GM19238 (cell line): ENCODE results near the gene SPATA31C1.
"Not testable (repeated sequence)": the region's sequence is repeated elsewhere in the genome, so short reads cannot be mapped to it uniquely, and the experiment has no call there.

Experiments used
- DNase-seq: peaks from one replicate; pipeline ENCODE4 v3.0.0; 2011; ENCODE audit warnings: low spot score; ENCODE audit not compliant: insufficient read length

Gene SPATA31C1

DNA sequence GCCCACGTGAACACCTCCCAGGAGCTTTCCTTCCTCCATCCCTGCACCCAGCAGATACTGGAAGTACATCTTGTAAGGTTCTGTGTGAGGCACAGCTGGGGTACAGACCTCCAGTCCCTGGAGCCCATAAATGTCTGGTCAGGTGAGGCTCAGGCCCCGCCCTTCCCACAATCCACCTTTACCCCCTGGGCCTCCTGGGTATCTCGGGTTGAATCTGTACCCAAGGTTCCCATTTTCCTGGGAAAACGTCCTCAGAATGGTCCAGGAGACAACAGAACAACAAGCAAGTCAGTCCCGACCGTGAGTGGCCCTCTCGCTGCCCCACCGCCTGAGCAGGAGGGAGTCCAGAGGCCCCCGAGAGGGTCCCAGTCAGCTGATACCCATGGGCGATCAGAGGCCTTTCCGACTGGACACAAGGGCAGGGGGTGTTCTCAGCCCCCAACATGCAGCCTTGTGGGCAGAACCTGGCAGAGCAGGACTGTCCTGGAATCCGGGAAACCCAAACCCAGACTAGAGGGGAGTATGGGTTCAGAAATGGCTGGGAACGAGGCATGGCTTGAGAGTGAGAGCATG, 30.7 kb upstream of the SPATA31C1 start:
- DNase-seq, result no peak

DNA sequence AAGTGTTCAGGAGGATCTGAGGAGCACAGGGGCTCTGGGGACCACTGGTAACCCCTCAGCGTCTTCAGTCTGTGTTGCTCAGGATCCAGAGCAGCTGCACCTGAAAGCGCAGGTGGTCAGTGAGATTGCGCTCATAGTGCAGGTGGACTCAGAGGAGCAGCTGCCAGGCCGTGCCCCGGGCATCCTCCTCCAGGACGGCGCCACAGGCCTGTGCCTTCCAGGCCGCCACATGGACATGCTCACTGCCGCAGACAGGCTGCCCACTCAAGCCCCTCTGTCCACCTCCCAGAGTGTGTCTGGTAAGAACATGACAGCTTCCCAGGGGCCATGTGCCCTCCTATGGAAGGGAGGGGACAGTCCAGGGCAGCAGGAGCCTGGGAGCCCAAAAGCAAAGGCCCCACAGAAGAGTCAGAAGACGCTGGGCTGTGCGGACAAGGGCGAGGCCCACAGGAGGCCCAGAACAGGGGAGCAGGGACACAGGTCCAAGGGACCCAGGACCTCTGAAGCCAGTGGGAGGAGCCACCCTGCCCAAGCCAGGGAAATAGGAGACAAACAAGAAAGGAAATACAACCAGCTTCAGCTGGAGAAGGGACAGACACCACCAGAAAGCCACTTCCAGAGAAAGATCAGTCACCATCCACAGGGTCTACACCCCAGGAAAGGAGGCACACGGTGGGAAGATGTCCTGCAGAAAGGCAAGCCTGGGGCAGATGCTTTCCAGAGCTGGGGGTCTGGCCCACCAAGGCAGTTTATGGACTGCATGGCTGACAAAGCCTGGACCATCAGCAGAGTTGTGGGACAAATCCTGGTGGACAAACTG, 29.9 kb upstream of the SPATA31C1 start:
- no peak for DNase-seq

DNA sequence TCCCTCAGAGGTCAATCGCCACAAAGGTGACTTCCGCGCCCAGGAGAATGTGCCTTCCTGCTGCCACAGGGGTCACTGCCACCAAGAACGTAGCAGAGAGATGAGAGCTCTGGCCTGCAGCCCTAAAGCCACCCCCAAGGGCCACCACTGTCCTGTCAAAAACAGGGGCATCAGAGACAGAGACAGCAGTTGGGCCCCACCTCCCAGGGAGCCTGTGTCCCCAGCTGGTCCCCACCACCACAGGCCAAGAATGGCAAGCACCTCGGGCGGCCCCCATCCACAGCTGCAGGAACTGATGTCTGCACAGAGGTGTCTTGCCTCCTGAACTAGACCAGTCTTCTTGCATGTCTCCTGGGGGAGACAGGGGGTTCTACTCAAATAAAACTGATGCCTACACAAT, 29.3 kb upstream of the SPATA31C1 start:
- no peak for DNase-seq

DNA sequence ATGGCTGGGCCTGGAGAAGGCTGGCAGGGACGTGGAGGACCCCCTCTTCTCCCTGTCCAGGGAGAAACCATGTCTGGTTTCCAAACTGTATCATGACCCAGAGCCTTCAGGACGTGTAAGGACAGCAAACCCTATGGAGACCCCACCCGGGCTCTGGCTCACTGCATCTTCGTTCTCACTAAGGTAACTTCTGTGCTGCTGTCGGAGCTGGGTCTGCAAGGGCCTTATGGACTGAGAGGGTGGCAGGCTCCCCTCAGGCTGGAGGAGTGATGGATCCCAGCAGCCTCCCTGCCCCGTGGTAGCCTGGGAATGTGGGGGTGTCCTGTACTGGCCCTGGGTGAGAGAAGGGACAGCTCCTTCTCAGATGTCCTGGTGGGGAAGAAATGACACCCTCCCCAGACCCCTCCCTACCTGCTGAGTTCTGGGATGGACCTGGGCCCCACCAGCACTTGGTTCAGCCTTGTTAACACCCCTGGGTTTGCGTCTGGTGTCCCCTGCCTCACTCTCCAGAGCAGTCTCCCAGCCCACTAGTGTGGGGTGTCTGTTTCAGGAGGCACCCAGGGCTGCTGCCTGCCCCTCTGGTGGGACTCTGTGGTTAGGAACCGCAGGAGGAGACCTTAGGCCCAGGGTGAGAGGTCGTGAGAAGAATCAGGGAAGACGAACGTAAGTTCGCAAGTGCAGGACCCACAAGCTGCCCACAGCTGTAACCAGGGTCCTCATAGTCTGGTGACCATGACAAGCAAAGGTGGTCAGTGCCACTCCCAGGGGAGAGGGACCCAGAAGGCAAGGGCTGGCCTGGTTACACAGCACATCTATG, 28.5 kb upstream of the SPATA31C1 start:
- no peak for DNase-seq

DNA sequence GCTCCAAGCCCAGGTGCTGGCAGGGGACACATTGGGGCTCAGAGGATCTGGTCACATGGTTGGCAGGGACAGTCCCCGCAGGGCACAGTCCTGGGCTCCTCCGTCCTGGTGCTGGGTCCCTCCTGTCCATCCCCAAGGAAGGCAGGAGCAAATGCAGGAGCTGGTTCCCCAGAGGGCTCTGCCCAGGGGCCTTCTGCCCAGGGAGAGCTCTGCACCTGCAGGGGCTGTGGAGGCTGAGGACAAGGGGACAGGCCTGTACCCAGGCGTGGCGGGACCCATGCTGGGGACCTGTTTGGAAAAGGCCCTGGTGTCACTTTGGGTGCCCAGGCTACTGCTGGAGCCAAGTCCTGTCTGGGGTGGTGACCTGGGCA, 27.9 kb upstream of the SPATA31C1 start:
- no peak for DNase-seq

DNA sequence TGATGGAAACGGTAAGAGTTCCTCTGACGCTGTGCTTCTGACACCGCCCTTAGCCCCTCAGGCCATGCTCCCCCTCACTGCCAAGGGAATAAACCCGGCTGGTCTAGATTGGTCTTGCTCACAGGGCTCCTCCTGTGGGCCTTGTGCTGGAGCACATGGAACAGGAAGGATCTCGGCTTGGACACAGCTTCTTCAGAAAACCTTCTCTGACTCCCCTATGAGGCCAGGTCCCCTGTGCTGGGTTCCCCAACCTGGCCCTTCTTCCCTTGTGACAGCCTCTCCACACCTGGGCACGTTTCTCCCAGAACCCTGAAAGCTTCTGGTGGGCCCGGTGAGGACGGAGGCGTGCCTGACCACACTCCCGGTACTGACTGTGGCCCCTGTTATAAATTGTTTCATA, 26.9 kb upstream of the SPATA31C1 start:
- DNase-seq, result no peak

DNA sequence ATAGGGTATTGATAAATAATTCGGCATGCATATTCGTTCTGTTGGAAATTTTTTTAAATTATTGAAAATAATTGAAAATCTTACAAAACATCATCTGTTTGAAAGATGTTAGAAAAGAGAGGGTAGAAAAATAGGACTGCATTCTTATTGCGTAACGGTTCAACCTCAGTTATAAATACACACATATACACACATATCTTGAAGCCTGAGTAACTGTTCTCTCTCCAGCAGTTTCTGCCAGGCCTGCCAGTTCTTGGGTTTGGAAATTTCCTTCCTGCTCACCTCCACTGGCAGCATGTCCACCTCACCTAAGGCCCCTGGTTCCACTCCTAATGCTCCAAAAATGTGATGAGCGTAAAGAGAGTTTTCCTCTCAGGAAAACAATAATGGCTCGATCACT, 26.0 kb upstream of the SPATA31C1 start:
- no peak for DNase-seq

DNA sequence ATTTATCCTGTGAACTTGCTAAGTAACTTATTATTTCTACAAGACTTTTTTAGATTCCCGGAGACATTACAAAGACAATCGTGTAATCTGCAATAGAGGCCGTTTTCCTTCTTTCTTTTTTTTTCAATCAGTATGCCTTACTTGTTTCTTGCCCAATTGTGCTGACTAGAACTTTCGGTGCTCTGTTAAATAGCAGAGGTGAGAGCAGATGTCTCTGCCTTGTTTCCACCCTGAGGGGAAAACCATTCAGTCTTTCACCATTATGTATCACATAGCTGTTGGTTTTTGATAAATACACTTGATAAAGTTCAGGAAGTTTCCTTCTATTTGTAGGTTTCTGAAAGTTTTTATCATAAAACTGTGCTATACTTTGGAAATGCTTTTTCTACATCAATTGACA, 24.8 kb upstream of the SPATA31C1 start:
- no peak for DNase-seq

DNA sequence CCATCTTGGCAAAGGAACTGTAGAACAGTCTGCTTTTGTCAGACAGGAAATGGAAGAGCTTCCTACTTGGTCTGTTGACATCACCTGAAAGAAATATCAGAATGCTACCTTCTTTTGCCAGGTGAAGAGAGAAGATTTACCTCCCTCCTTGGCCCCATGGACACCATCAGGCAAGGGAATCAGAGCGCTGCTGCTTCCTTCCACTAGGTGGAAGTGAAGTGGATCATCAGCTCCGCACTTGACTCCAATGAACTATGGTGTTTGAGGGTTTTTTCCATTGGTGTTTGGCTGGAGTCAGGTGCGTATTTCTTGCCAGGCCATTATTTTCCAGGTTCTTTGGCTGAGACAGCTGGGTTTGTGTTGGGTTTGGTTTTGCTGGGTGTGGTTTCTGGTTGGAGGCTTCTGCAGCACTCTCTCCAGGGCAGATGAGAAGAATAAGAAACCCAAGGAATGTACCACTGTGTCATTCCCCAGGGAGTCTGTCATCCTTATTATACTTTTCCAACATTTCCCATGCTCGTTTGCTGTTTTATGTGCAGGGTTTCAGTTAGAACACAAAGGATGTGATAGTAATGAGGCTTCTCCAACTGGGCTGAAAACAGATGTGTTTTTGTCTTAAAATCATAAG, 22.6 kb upstream of the SPATA31C1 start:
- DNase-seq, result no peak

DNA sequence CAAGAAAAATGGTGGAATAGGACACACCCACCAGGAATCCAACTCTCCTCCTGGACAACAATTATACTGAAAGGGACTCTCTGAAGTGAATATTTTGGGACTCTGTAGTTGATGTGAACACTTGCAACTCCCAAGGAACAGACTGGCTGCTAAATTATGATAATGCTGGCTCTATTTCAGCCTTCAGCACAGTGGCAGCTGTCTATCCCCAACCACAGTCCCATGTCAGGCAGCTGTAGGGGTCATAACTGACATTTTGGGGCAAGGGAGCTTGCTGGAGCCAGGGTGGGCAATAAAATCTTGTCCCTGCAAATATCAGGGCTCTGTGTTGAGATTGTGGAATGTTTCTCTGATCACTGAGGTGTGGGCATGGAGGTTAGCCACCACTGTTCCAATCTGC, 20.9 kb upstream of the SPATA31C1 start:
- no peak for DNase-seq

DNA sequence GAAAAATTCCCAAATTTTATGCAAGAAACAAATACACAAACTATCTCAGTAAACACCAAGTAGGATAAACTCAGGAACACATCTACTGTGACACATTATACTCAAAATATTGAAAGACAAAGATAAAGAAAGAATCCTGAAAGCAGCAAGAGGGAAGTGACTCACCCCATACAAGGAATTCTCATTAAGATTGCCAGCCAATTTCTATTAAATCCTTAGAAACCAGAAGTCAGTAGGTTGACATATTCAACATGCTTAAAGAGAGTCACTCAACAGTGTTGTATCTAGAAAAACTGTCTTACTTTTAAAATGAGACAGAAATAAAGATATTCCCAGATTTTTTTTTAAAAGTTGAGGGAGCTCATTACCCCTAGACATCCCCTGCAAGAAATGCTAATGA, 19.6 kb upstream of the SPATA31C1 start:
- no peak for DNase-seq

DNA sequence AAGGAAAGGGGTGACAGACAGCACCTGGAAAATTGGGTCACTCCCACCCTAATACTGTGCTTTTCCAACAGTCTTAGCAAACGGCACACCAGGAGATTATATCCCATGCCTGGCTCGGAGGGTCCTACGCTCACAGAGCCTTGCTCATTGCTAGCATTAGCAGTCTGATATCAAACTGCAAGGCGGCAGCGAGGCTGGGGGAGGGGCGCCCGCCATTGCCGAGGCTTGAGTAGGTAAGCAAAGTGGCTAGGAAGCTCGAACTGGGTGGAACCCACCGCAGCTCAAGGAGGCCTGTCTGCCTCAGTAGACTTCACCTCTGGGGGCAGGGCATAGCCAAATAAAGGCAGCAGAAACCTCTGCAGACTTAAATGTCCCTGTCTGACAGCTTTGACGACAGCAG, 15.4 kb upstream of the SPATA31C1 start:
- not testable (repeated sequence) for DNase-seq

DNA sequence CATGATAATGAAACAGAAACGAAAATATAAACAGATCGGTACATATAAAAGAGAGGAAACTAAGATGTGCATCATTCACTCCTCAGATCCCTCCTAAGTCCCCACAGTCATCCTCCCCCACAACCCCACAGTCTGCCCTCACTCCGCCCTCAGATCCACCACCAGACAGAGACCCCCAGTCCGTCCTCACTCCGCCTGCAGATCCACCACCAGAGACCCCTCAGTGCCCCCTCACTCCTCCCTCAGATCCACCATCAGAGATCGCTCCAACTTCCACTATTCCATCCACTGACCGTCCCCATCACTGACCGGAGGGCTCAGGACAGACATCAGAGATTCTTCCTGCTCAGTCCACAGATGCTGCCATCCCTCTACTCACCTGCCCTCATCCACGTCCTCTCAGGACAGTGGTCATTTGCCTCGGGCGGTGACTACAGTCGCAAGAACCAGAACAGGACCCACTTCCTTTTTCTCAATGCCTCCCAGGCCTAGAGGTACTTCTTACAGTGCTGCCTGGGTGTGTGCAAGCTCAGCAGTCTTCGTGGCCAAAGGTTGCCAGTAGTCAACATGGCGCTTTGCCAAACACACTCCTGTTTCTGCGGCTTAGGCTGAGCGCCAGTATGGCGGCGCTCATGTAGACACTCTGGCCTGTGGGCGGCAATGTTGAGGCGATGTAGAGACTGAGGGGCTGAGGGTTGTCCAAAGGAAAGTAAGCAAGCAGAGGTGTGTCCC, 8.3 kb upstream of the SPATA31C1 start:
- DNase-seq, result no peak

DNA sequence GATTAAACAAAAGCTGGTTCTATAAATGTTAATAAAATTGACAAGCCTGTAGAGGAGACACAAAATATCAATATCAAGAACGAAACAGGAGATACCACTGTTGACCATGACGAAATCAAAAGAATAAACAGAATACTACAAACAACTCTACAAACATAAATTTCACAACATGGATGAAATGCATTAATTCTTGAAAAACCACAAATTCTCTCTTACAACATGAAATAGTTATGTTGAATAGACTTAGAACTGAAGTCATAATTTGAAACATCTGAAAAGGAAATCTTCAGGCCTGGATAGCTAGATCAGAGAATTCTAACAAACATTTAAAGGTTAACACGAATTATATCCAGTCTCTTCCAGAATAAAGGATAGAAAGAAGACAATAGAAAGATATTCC, 6.9 kb upstream of the SPATA31C1 start:
- no peak for DNase-seq

DNA sequence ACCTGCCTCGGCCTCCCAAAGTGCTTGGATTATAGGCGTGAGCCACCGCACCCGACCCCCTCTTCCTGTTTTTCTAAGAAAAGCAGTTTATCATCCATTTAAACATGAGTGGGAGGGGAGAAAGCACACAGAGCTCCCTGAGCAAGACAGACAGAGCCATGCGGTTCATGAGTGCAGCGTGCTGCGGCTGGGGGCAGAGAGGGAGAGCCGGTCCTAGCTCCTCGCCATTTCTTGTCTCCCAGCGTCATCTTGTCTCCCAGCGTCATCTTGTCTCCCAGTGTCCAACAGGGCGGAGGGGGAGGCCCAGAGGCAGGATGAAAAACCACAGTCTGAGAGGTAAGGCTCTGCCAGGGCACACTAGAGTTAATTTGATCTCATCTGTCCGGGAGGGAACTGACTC, 1.3 kb downstream of the SPATA31C1 start:
- DNase-seq, result not testable (repeated sequence)

DNA sequence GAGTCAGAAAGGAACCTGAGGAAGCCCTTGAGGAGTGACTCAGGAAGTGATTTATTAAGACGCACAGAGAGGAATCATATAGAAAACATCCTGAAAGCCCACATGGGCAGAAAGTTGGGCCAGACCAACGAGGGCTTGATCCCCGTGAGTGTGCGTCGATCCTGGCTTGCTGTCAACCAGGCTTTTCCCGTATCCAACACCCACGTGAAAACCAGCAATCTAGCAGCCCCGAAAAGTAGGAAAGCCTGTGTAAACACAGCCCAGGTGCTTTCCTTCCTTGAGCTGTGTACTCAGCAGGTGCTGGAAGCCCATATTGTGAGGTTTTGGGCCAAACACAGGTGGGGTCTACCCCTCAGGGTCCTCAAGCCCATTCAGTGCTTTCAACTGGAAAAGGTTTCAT, 3.8 kb downstream of the SPATA31C1 start:
- DNase-seq, result not testable (repeated sequence)

DNA sequence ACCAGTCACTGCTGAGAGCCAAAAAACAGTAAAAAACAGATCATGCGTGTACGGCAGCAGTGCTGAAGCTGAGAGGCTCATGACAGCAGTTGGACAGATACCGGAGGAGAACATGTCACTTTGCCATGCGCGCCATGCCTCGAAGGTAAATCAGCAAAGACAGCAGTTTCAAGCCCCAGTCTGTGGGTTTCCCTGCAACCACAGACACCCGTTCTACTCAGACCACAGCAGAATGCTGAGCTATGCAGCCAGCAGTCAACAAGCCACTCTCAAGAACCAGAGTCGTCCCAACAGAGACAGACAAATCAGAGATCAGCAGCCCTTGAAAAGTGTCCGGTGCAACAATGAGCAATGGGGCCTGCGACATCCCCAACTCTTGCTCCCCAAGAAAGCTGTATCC, 5.2 kb downstream of the SPATA31C1 start:
- DNase-seq, result not testable (repeated sequence)

DNA sequence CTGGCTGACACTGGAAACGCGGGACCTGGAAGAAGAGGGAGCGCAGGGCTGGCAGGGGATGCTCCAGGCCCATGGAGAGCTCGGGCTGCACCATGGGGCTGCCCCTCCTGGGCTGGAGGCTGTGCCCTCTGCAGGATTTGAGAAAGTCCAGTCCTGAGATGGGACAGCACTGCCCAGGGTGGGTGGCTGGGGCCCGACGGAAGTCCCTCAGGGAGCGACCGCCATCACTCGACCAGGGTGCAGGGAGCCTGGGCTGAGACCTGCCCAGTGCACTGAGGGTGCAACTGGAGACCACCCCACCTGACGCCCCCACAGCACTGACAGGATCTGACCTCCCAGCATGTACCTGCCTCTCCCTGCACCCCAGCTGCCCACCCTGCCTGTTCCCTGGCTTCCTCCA, 7.1 kb downstream of the SPATA31C1 start:
- not testable (repeated sequence) for DNase-seq

DNA sequence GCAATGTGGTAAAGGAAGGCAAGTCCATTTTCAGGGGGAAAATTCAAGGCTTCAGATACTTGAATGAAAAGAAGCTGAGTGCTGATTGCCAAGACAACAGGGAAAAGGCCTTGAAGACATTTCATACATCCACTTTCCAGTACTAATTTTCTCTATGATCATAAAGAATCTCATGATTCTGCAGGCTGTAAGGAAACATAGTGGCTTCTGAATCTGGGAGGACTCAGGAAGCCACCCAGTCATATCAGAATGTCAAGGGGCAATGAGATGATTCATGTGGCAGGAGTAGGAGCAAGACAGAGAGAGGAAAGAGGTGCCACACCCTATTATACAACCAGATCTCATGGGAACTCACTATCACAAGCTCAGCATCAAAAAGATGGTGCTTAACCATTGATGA, 11.4 kb downstream of the SPATA31C1 start:
- not testable (repeated sequence) for DNase-seq

DNA sequence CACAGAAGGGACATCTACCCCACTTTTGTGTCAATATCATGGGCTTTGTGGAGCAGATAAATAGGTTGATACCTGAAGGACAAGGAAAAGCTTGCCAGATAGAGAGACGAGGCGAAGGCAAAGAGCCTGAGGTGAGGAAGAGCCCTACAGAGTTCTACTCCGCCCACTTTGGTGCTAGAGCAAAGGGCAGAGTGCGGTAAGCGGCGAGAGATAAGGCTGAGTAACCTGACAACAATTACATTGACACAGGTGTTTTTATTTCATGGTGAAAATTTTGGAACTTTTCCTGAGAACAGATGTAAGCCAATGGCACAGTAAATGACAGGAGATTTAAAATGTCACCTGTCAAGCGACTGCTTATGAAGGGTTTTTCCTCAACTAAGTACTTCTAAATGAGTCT, 16.7 kb downstream of the SPATA31C1 start:
- not testable (repeated sequence) for DNase-seq

DNA sequence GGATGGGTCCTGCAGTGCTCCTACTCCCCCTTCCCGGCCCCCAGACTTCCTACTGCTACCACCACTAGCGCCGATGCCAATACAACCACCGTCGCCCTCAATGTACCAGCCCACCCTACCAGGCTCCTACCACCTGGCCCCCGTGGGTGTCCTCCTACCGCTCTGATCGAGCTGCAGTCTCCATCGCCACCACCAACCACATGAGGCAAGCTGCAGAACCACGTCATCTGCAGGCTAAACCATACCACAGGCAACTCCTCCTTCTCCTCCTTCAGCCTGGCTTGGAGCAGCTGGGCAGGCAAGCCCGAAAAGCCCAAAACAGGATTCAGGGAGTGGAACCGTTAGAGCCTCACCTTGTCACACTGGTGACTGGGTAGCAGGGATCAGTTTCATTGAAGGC, 19.6 kb downstream of the SPATA31C1 start:
- DNase-seq, result not testable (repeated sequence)
